Endometrial microvascular endothelial cells (primary cell): ENCODE results near the gene REL. TPM values are rescaled to one million over a fixed set of nuclear protein-coding genes. Genes with fewer than 3 reads are reported as not detected.
"Not testable (repeated sequence)": the region's sequence is repeated elsewhere in the genome, so short reads cannot be mapped to it uniquely, and the experiment has no call there.

Experiments used
- in situ Hi-C: cut with HindIII; loops from 2 replicates; pipeline ENCODE4 v1.10.0; 2017; ENCODE audit warnings: low sequenced_read_pairs, low pct_unique_long_range_greater_than_20kb; ENCODE audit errors: inconsistent ontology term
- total RNA-seq: library from RNA; depleted of rRNA; stranded (reverse); fragments of >200 nt; gene quantifications from one replicate; pipeline ENCODE4 v1.2.3, GENCODE V29; 2015; ENCODE audit errors: inconsistent ontology term

REL gene
- total RNA-seq, 1 donor from 2014 or later, result 9.8 TPM

GRCh38 chr2:60899230-60899891, 18.0 kb downstream of the REL start:
- in situ Hi-C loops, result no loop called here

- in situ Hi-C loops, result no loop called here
Measured at GRCh38 chr2:60899892-60900249, 18.5 kb downstream of the REL start.

- in situ Hi-C loops, result not testable (repeated sequence)
Measured at GRCh38 chr2:60901296-60901695, 19.9 kb downstream of the REL start.

- in situ Hi-C loops, result not testable (repeated sequence)
Measured at GRCh38 chr2:60905867-60906266, 24.5 kb downstream of the REL start.

- in situ Hi-C loops, result no loop called here
Measured at GRCh38 chr2:60906395-60906794, 25.0 kb downstream of the REL start.

- in situ Hi-C loops, result no loop called here
Measured at GRCh38 chr2:60907329-60907728, 26.0 kb downstream of the REL start.

- in situ Hi-C loops, result no loop called here
Measured at GRCh38 chr2:60925994-60926740, 44.8 kb downstream of the REL start.

- in situ Hi-C loops, result no loop called here
Measured at GRCh38 chr2:60926741-60927552, 45.6 kb downstream of the REL start.

- in situ Hi-C loops, result not testable (repeated sequence)
Measured at GRCh38 chr2:60932061-60932460, 50.7 kb downstream of the REL start.

GRCh38 chr2:60932954-60933353, 51.6 kb downstream of the REL start:
- in situ Hi-C loops, result no loop called here

GRCh38 chr2:60934165-60934722, 52.9 kb downstream of the REL start:
- in situ Hi-C loops, result no loop called here

GRCh38 chr2:60936757-60937156, 55.4 kb downstream of the REL start:
- in situ Hi-C loops, result no loop called here

GRCh38 chr2:60938301-60938700, 56.9 kb downstream of the REL start:
- in situ Hi-C loops, result no loop called here

- in situ Hi-C loops, result no loop called here
Measured at GRCh38 chr2:60939622-60940021, 58.2 kb downstream of the REL start.

- in situ Hi-C loops, result no loop called here
Measured at GRCh38 chr2:60945341-60945740, 64.0 kb downstream of the REL start.

- in situ Hi-C loops, result no loop called here
Measured at GRCh38 chr2:60947056-60947455, 65.7 kb downstream of the REL start.

- in situ Hi-C loops, result no loop called here
Measured at GRCh38 chr2:60948161-60948560, 66.8 kb downstream of the REL start.

- in situ Hi-C loops, result no loop called here
Measured at GRCh38 chr2:60948926-60949579, 67.7 kb downstream of the REL start.

- in situ Hi-C loops, result no loop called here
Measured at GRCh38 chr2:60954139-60954538, 72.8 kb downstream of the REL start.
